OCI-LY7 (cell line): Measurements from ENCODE around the gene KICS2. TPM values are rescaled to one million over a fixed set of nuclear protein-coding genes. Genes with fewer than 3 reads are reported as not detected.

Experiments used
- BruUV-seq: library from RNA; stranded (reverse); fragments of 400-500 nt; replicated peaks from 2 replicates; lab custom pipeline; 2021; lab: Mats Ljungman, UMichigan
- CTCF ChIA-PET: fragments of 300-600 bp; sonication (Branson Sonifier 250); formaldehyde crosslinking; loops from one replicate; lab custom pipeline; 2022; ENCODE audit warnings: antibody characterized with exemption; ENCODE audit not compliant: unreplicated experiment; lab: Charles Lee
- POLR2A ChIA-PET: fragments of 300-600 bp; sonication (Branson Sonifier 250); formaldehyde crosslinking; loops from one replicate; lab custom pipeline; 2022; ENCODE audit warnings: antibody characterized with exemption; lab: Charles Lee
- DNase-seq: peaks from one replicate; pipeline ENCODE4 v3.0.0-alpha.2; 2015; ENCODE audit warnings: low spot score
- H2AFZ ChIP-seq: fragments of 200-600 bp; sonication (generic), shearing (Covaris generic); 2 replicates; pipeline ENCODE4 v1.6.1; 2014; ENCODE audit warnings: mild to moderate bottlenecking, antibody characterized with exemption, low read length, moderate library complexity
- H3K27ac ChIP-seq: fragments of 200-600 bp; sonication (generic); 2 replicates; pipeline ENCODE4 v1.5.1; 2014; ENCODE audit warnings: mixed run types, low read depth, mild to moderate bottlenecking, moderate library complexity, low read length, inconsistent platforms; ENCODE audit not compliant: poor library complexity, severe bottlenecking
- H3K36me3 ChIP-seq: fragments of 200-600 bp; sonication (generic); 2 replicates; pipeline ENCODE4 v1.6.1; 2014; ENCODE audit warnings: mild to moderate bottlenecking, antibody characterized with exemption, low read length, moderate library complexity, mixed read lengths; ENCODE audit not compliant: insufficient read depth
- H3K4me1 ChIP-seq: fragments of 200-600 bp; sonication (generic); 2 replicates; pipeline ENCODE4 v1.5.1; 2014; ENCODE audit warnings: mild to moderate bottlenecking, low read length; ENCODE audit not compliant: insufficient read depth, poor library complexity, severe bottlenecking
- H3K4me2 ChIP-seq: fragments of 200-600 bp; sonication (generic); 2 replicates; pipeline ENCODE4 v1.6.1; 2014; ENCODE audit warnings: mild to moderate bottlenecking, low read length
- H3K4me3 ChIP-seq: fragments of 200-600 bp; sonication (generic); 2 replicates; pipeline ENCODE4 v1.5.1; 2014; ENCODE audit warnings: mild to moderate bottlenecking, low read depth, low read length; ENCODE audit not compliant: poor library complexity, severe bottlenecking
- H3K79me2 ChIP-seq: fragments of 200-600 bp; sonication (generic); 2 replicates; pipeline ENCODE4 v1.6.1; 2016; ENCODE audit warnings: low read depth, mild to moderate bottlenecking, low read length, moderate library complexity, mixed read lengths; ENCODE audit not compliant: insufficient read depth
- H3K9me2 ChIP-seq: fragments of 200-600 bp; sonication (generic); 2 replicates; pipeline ENCODE4 v1.6.1; 2016; ENCODE audit warnings: mild to moderate bottlenecking, low read length, mixed read lengths; ENCODE audit not compliant: insufficient read depth
- H3K9me3 ChIP-seq: fragments of 200-600 bp; sonication (generic); 2 replicates; pipeline ENCODE4 v1.6.1; 2014; ENCODE audit warnings: mild to moderate bottlenecking, mixed run types, low read length, mixed read lengths
- H4K20me1 ChIP-seq: fragments of 200-600 bp; sonication (generic); 2 replicates; pipeline ENCODE4 v1.6.1; 2014; ENCODE audit warnings: mild to moderate bottlenecking, antibody characterized with exemption, low read length, moderate library complexity, mixed read lengths; ENCODE audit not compliant: insufficient read depth
- CTCF ChIP-seq: fragments of 200-600 bp; sonication (generic); conservative IDR thresholded peaks from 2 replicates; pipeline ENCODE4 v1.5.1; 2014; ENCODE audit warnings: mild to moderate bottlenecking, antibody characterized with exemption, low read length, moderate library complexity, mixed read lengths
- EZH2phosphoT487 ChIP-seq: fragments of 200-600 bp; sonication (generic); IDR thresholded peaks from 2 replicates; pipeline ENCODE4 v1.6.1; 2018; ENCODE audit warnings: low read depth, borderline replicate concordance, mild to moderate bottlenecking, mixed run types, antibody characterized with exemption, low read length, moderate library complexity, mixed read lengths
- intact Hi-C: fragments of 100-400 bp; cut with micrococcal nuclease; formaldehyde crosslinking; loops from one replicate; pipeline ENCODE4 v1.10.0; 2022; ENCODE audit not compliant: unreplicated experiment
- total RNA-seq, 2 experiments: library from RNA; depleted of rRNA in 1 of 2; stranded (reverse); fragments of >200 nt in 1 of 2; shearing (Covaris generic) in 1 of 2; gene quantifications; 2 replicates each; pipeline ENCODE4 v1.2.3, GENCODE V29; 2014 to 2022

KICS2 gene
- total RNA-seq, 2 experiments from 2014 or later = 20.4 to 20.6 TPM

DNA sequence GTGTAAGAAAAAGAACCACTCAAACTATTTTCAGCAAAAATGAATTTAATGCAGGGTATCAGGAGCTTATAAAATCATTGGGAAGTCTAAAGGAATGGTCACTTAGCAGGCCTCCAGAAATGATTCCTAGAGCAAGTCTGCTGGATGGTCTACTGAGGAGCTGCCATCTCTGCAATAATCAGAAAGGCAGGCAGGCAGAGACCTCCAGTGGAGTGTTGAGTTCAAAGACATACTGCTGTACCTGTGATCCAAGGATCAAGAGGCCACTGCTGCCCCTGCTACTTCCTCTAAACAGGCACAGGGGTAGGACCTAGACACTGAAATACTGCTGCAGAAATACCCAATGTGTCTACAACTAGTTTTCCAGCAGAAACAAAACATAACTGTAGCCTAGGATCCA lies 14.5 kb upstream of the KICS2 start:
- H3K27ac ChIP-seq = no peak overlapping the region
- no peaks in the 10 kb centered on the region for H3K4me1 ChIP-seq
- no peaks in the 10 kb centered on the region for H3K36me3 ChIP-seq
- H4K20me1 ChIP-seq = no peaks in the 10 kb centered on the region
- H3K4me2 ChIP-seq = no peak overlapping the region
- intact Hi-C loops = no loop called here
- H3K9me3 ChIP-seq = no peaks in the 10 kb centered on the region
- DNase-seq = no peak
- BruUV-seq = no TSS peak
- H3K79me2 ChIP-seq = no peaks in the 10 kb centered on the region
- CTCF ChIA-PET = no interaction called here
- no peak for TF ChIP-seq EZH2phosphoT487
- TF ChIP-seq CTCF = no peak
- H2AFZ ChIP-seq = no peak overlapping the region
- POLR2A ChIA-PET = interaction anchor here (0.6 to 1.0 kb wide), 3 partner anchors 12 to 561 kb away, joined by 3 to 5 read pairs (median 3); no protein-coding TSS in a partner anchor
- H3K9me2 ChIP-seq = no peaks in the 10 kb centered on the region
- H3K4me3 ChIP-seq = no peak overlapping the region

- Histone ChIP-seq H3K27ac (no peak overlapping the region), H3K36me3 (no peaks in the 10 kb centered on the region), H3K4me2 (no peak overlapping the region), H3K9me2 (no peaks in the 10 kb centered on the region), H2AFZ (no peak overlapping the region), H3K79me2 (no peaks in the 10 kb centered on the region), H3K9me3 (no peaks in the 10 kb centered on the region), H3K4me1 (no peaks in the 10 kb centered on the region), H4K20me1 (no peaks in the 10 kb centered on the region), H3K4me3 (no peak overlapping the region)
- no TSS peak for BruUV-seq
- CTCF ChIA-PET = no interaction called here
- DNase-seq = no peak
- intact Hi-C loops = no loop called here
- TF ChIP-seq CTCF (no peak), EZH2phosphoT487 (no peak)
- POLR2A ChIA-PET = no interaction called here
Measured at GRCh38 chr12:64232196-64232595, 10.1 kb upstream of the KICS2 start.

DNA sequence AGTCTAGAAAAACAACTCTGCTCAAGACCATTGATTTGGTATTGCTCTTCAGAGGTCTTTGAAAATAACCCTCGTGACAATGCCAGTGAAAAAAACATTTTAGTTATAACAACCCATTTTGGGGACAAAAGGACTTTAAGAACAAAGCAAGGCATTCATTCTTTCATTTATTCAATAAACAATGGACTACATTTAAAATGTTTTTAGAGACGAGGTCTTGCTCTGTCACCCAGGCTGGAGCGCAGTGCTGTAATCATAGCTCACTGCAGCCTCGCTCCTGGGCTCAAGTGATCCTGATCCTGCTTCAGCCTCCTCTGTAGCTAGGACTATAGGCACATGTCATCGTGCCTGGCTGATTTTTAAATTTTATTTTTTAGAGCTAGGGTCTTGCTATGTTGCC lies 7.7 kb upstream of the KICS2 start:
- CTCF ChIA-PET = no interaction called here
- intact Hi-C loops = no loop called here

More for the DNA sequence above, 7.7 kb upstream of the KICS2 start:
- Histone ChIP-seq H3K4me1 (no peaks in the 10 kb centered on the region), H3K4me3 (no peak overlapping the region), H3K79me2 (no peaks in the 10 kb centered on the region), H3K9me2 (no peaks in the 10 kb centered on the region), H3K9me3 (no peaks in the 10 kb centered on the region), H2AFZ (no peak overlapping the region), H3K36me3 (no peaks in the 10 kb centered on the region), H3K27ac (no peak overlapping the region), H4K20me1 (no peaks in the 10 kb centered on the region), H3K4me2 (no peak overlapping the region)
- no TSS peak for BruUV-seq
- no peak for DNase-seq
- POLR2A ChIA-PET = no interaction called here
- TF ChIP-seq CTCF = no peak
- no peak for TF ChIP-seq EZH2phosphoT487
